ENCODE results near the gene TIAM2.

TIAM2 gene

GRCh38 chr6:155245193-155245592, 250.1 kb downstream of the TIAM2 start:
- DNase-seq: no peak

GRCh38 chr6:155245831-155246230, 250.7 kb downstream of the TIAM2 start:
- DNase-seq: no peak

- DNase-seq: no peak
These were observed 251.7 kb downstream of the TIAM2 start for GRCh38 chr6:155246825-155247224.

- DNase-seq: no peak
These were observed 252.5 kb downstream of the TIAM2 start for GRCh38 chr6:155247618-155248007.

GRCh38 chr6:155248008-155249001, 253.2 kb downstream of the TIAM2 start:
- no peak for DNase-seq

- DNase-seq: no peak
These were observed 255.7 kb downstream of the TIAM2 start for GRCh38 chr6:155250701-155251381.

GRCh38 chr6:155252581-155252980, 257.5 kb downstream of the TIAM2 start:
- DNase-seq: no peak

- DNase-seq: no peak
These were observed 258.2 kb downstream of the TIAM2 start for GRCh38 chr6:155253337-155253736.

- no peak for DNase-seq
These were observed 259.0 kb downstream of the TIAM2 start for GRCh38 chr6:155254139-155254538.

- DNase-seq: no peak
These were observed 261.1 kb downstream of the TIAM2 start for GRCh38 chr6:155256122-155256795.

- no peak for DNase-seq
These were observed 262.7 kb downstream of the TIAM2 start for GRCh38 chr6:155257796-155258195.

GRCh38 chr6:155259204-155259603, 264.1 kb downstream of the TIAM2 start:
- DNase-seq: no peak

- DNase-seq: no peak
These were observed 264.8 kb downstream of the TIAM2 start for GRCh38 chr6:155259897-155260296.

- DNase-seq: no peak
These were observed 265.6 kb downstream of the TIAM2 start for GRCh38 chr6:155260686-155261085.

- no peak for DNase-seq
These were observed 266.2 kb downstream of the TIAM2 start for GRCh38 chr6:155261111-155261900.

- DNase-seq: no peak
These were observed 267.5 kb downstream of the TIAM2 start for GRCh38 chr6:155262655-155263054.

- DNase-seq: no peak
These were observed 268.4 kb downstream of the TIAM2 start, which contains the start of gene CLDN20 for GRCh38 chr6:155263373-155264063. CLDN20 (plus strand) TSS chr6:155264013; CDS start chr6:155275720, 11,707 bp downstream.

- no peak for DNase-seq
These were observed 269.7 kb downstream of the TIAM2 start for GRCh38 chr6:155264693-155265320.

GRCh38 chr6:155265843-155266535, 270.9 kb downstream of the TIAM2 start:
- no peak for DNase-seq

- DNase-seq: no peak
These were observed 272.3 kb downstream of the TIAM2 start for GRCh38 chr6:155267411-155267810.
